HepG2 (cell line): Measurements from ENCODE around the gene MOBP.

Experiments used
- HNRNPUL1 ChIP-seq: fragments of 200-400 bp; formaldehyde crosslinking; IDR thresholded peaks from 2 replicates; pipeline ENCODE4 v1.6.1; 2017; ENCODE audit warnings: low read depth, mild to moderate bottlenecking, low read length, moderate library complexity
- NPAS2 ChIP-seq: sonication (generic); formaldehyde crosslinking; IDR thresholded peaks from 2 replicates; pipeline ENCODE4 v1.8.0; 2022; ENCODE audit warnings: mild to moderate bottlenecking, missing genetic modification reagents, borderline replicate concordance
- POLR2A ChIP-seq, 2 experiments: IDR thresholded peaks; 2 replicates each; pipeline ENCODE4 v1.6.1; 2011; ENCODE audit warnings: low read depth in 2 of 2, low read length in 2 of 2, mild to moderate bottlenecking in 1 of 2, moderate library complexity in 1 of 2; ENCODE audit not compliant: insufficient read depth in 1 of 2
- POLR2AphosphoS5 ChIP-seq: IDR thresholded peaks from 2 replicates; pipeline ENCODE4 v1.6.1; 2012; ENCODE audit warnings: low read depth, low read length
- PRPF4 ChIP-seq: fragments of 200-400 bp; formaldehyde crosslinking; IDR thresholded peaks from 2 replicates; pipeline ENCODE4 v1.6.1; 2016; ENCODE audit warnings: low read length, low read depth; ENCODE audit not compliant: poor library complexity, severe bottlenecking
- RAD21 ChIP-seq: fragments of 450-650 bp; formaldehyde crosslinking; IDR thresholded peaks from 2 replicates; pipeline ENCODE4 v1.5.0; 2020; ENCODE audit warnings: mild to moderate bottlenecking
- REST ChIP-seq, 2 experiments: IDR thresholded peaks; 2 replicates each; pipeline ENCODE4 v1.6.1; 2011 to 2012; ENCODE audit warnings: low read length in 2 of 2, borderline replicate concordance in 1 of 2, low read depth in 1 of 2, mild to moderate bottlenecking in 1 of 2, moderate library complexity in 1 of 2
- RNF219 ChIP-seq: sonication (generic); formaldehyde crosslinking; IDR thresholded peaks from 2 replicates; pipeline ENCODE4 v1.5.0; 2020; ENCODE audit warnings: mild to moderate bottlenecking, missing genetic modification reagents
- YY1 ChIP-seq: IDR thresholded peaks from 2 replicates; pipeline ENCODE4 v1.6.1; 2011; ENCODE audit warnings: low read length, low read depth, moderate library complexity, mild to moderate bottlenecking; ENCODE audit not compliant: insufficient read depth, insufficient replicate concordance
- ZNF510 ChIP-seq: sonication (generic); formaldehyde crosslinking; IDR thresholded peaks from 2 replicates; pipeline ENCODE4 v1.4.0; 2020; ENCODE audit warnings: low read depth, mild to moderate bottlenecking, missing genetic modification reagents
- ZNF614 ChIP-seq: IDR thresholded peaks from 2 replicates; pipeline ENCODE4 v1.6.1; 2018; ENCODE audit warnings: missing biosample characterization, missing genetic modification reagents, inconsistent platforms, borderline replicate concordance
- ZSCAN12 ChIP-seq: sonication (generic); formaldehyde crosslinking; IDR thresholded peaks from 2 replicates; pipeline ENCODE4 v1.9.0; 2021; ENCODE audit warnings: mild to moderate bottlenecking, missing genetic modification reagents

GRCh38 chr3:39515681-39516441 lies 48.4 kb downstream of the MOBP start:
- no peak for TF ChIP-seq PRPF4
- TF ChIP-seq YY1 = no peak
- no peak for TF ChIP-seq REST (IDR thresholded peaks at IDR 0.05; ENCODE audit: borderline replicate concordance in 1 of 2, low read depth in 1 of 2, low read length in 2 of 2)
- no peak for TF ChIP-seq POLR2A (IDR thresholded peaks at IDR 0.05; ENCODE audit: insufficient read depth in 1 of 2, low read depth in 2 of 2, low read length in 2 of 2)
- no peak for TF ChIP-seq ZNF510 (CRISPR knock-in tag)
- no peak for TF ChIP-seq ZNF614 (CRISPR knock-in tag)
- TF ChIP-seq NPAS2 (CRISPR knock-in tag) = no peak
- TF ChIP-seq RNF219 (CRISPR knock-in tag) = no peak
- no peak for TF ChIP-seq POLR2AphosphoS5
- no peak for TF ChIP-seq HNRNPUL1
- no peak for TF ChIP-seq ZSCAN12
- no peak for TF ChIP-seq RAD21
